Fibroblast of skin of scalp (primary cell): ENCODE measurements around the gene MACROD1.

ENCODE experiments used
- DNase-seq: peaks from one replicate; pipeline ENCODE4 v3.0.0-alpha.2; 2013

Gene MACROD1

DNA sequence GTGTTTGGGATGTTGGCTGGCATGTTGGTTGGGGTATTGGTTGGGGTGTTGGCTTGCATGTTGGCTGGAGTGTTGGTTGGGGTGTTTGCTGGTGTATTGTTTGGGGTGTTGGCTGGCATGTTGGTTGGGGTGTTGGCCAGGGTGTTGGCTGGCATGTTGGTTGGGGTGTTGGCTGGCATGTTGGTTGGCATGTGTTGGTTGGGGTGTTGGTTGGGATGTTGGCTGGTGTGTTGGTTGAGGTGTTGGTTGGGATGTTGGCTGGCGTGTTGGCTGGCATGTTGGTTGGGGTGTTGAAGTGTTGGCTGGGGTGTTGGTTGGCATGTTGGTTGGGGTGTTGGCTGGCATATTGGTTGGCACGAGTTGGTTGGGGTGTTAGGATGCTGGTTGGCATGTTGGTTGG is 155.1 kb downstream of the MACROD1 start:
- DNase-seq, result no peak

GRCh38 chr11:64009710-64010109 is 156.2 kb downstream of the MACROD1 start:
- DNase-seq, result no peak

DNA sequence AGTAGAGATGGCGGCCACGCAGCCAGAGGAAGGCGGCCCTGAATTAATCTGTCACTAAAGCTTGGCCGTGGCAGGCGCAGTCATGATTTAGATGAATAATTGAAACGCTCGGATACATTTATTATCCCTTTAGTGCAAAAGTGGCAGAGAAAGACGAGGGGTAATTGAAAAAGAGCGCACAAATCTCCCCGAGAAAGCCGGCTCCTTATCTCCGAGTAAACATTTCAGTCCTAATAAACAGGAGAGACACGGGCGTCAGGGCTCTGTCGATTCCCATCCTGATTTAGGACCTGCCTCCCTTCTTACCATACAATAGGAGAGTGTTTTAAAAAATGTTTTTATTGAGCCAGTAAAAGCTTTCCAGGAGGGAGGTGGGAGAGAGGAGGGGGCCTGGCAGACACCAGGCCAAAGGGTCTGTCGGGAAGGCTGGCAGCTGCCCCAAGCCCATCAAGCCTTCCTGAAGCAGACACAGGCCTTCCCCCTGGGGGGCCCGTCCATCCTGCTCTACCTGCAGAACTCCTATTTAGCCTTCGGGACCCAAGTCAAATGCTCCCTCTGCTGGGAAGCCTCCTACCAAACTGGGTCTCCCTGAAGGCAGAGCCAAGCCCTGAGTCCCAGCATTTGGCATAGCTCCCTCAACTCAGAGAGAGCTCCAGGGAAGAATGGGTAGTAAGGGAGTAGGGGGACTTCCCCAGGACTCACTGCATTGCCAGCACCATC is 156.8 kb downstream of the MACROD1 start:
- DNase-seq, result no peak

DNA sequence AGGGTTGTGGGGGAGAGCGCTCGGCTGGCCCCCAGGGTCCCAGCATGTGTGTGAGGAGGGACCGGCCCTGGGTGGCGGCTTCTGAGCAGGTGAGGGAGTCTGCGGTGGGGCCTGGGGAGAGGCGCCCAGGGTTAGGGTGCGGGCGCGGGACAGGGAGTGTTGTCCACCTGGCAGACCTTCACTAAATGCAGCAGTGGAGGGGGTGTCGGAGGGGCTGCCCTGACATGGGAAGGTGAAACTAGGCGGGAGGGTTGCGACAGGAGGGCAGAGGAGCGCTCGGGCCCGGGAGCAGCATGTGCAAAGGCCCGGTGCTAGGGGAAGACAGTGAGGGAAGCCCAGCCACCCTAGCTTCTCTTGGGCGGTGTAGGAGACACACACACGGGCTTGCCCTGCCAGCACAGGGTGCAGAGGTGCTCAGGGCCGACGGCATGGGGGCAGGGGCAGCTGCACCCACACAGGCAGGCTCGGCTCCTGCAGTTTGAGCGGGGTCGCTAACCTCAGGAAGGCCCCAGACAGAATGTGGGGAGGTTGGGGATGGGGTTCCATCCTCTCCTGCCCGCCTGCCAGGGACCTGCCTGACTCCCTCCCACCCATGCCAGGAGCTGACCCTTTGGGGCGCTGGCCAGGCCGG is 157.5 kb downstream of the MACROD1 start:
- DNase-seq, result no peak

DNA sequence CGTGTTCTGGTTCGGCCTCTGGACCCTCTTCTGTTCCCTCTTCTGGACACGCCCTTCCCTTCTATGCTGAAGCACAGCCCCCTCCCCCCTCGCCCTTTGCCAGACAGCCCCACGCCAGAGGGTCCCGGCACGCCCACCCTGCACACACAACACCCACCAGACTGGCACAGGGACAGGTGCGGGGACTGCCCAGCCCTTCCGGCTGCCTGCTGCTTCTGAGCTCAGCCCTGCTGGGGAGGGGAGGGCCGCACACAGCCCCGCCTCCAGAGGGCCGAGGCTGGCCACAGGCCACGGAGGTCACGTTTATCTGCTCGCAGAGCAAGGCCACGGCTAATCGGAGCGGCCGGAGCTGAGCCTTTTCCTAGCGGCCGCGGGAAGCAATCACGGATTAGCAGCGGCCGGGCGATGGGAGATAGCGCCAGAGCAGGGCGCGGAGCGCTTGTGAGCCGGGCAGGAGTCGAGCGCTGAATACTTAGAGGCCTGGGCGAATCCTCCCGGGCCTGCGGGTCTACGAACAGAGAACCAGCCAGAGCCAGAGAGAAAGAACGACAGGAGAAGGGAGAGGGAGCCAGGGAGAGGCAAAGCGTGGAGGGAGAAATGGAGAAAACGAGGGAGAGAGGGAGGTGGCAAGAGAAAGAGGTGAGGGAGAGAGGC is 158.2 kb downstream of the MACROD1 start:
- peak; percentile 25 for DNase-seq

GRCh38 chr11:64007160-64007628 is 158.7 kb downstream of the MACROD1 start:
- peak; percentile 54 for DNase-seq

- no peak for DNase-seq
These were observed 159.5 kb downstream of the MACROD1 start for GRCh38 chr11:64006398-64006797.

DNA sequence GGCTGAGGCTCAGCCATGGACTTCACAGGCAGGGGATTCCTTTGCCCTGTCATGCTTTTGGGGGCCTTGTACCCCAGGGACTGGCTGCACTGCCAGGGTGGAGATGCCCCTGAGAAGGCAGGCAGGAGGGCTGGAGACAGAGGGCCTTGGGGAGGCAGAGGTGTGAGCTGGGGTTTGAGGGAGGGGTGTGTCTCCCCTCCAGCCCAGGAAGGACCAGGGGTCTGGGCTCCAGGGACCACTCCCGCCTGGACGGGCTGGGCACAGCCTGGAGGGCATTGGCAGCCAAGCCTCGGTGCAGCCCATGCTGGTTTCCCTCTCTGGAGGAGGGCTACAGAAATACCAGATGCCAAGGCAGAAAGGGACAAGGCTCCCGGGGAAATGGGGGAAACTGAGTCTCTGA is 160.2 kb downstream of the MACROD1 start:
- no peak for DNase-seq

GRCh38 chr11:64004590-64004984 is 161.3 kb downstream of the MACROD1 start:
- peak; percentile 25 for DNase-seq

- no peak for DNase-seq
These were observed 161.9 kb downstream of the MACROD1 start for GRCh38 chr11:64003807-64004589.

DNA sequence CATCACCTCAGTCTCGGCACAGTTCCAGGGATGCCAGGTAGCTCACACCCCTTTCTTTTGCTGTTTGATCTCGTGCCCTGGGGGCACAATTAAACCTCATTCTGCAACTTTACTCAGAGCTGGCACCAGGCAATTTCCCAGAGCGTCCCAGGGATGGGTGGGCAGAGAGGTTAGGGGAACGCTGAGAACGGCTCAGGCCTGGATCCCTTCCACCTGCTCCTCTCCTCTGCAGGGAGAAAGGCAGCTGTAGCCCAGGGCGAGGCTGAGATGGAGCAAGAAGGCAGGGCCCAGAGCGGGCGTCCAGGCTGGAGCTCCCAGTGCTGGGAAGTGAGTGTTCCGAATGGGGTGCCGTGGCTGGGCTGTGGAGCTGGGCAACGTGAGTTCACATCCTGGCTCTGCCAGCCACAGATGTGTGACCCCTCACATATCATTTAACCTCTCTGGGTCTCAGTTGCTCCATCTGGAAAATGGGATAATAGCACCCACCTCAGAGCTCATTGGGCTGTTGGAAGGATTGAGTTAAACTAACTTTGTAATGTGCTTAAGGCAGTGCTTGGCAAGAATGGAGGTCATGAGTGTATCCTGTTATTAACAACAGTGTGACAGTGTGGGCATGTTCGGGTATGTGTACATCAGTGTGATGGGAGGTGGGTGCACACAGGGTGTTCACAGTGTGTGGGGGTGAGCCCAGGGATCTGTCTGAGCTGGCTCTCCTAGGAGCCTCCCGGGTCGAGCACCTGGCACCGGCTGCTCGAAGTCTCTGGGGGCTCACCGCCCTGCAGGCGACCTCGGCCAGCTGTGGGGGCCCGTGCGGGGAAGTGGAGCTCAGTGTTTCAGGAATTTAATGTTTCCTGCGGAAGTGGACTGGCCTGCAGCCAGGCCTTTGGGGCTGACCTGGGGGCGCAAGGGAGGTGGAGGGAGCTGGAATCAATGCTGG is 164.2 kb downstream of the MACROD1 start:
- peak; percentile 19 for DNase-seq

DNA sequence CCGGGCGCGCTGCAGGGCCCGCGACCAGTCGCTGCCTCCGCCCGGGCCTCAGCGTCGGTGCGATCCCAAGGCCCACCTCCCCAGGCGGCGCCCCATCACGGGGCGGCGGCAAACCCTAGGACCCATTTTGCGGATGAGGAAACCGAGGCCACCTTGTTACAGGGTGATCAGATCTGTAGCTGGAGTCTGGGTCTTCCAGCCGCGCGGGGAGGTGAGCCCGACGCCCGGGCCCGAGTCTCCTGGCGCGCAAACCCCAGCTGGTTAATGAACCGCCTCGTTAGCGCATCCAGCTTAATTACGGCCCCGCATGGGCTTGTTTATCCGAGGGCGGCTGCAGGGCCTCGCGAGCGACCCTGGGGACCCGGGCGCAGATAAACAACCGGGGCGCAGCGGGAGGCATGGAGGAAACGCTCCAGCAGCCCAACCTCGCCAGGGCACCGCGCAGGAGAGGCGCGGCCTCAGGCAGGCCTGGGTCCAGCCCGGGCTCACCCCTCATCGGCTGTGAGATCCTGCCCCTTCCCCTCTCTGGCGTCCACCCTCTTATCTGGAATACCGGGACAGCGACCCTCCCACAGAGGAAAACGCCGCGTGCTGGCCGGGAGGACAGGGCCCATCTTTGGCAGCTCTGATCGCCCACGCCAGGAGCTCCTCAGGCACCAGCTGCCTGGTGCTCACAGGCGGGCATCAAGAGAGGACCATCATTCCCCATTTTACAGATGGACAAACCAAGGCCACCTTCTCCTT is 165.0 kb downstream of the MACROD1 start:
- no peak for DNase-seq

DNA sequence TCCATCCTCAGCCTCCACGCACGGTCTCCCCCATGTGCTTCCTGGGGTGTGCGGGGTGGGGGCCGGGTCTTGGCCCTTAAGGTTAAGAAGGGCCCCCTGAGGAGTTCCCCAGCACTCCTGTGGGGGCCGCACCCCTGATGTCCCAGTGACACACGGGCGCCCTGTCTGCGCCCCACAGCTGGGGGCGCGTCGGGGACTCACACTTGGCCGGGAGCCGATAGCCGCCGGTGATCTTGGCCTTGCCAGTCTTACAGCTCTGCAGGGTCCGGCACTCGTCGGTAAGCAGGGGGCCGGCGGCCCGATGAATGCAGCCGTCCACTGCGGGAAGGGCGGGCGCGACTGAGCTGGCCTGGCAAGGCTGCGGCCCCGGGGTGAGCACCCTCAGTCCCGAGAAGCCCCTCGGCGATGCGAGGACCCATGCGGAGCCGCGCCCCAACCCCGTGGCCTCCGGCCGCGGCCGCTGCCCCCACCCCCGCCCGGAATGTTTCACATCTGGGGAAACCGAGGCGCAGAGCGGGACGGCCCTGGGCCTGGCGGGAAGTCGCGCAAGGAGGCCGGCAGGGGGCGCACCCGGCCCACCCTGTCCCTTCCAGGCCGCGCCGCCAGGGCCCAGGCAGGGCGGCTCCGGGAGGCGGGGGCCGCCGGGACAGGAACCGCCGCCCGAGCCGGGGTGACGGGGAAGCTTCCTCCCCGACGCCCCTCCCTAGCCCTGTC is 165.7 kb downstream of the MACROD1 start:
- DNase-seq, result peak; percentile 78

- DNase-seq, result peak; percentile 37
These were observed 166.4 kb downstream of the MACROD1 start for GRCh38 chr11:63999349-64000025.

- no peak for DNase-seq
These were observed 167.2 kb downstream of the MACROD1 start for GRCh38 chr11:63998558-63999348.

DNA sequence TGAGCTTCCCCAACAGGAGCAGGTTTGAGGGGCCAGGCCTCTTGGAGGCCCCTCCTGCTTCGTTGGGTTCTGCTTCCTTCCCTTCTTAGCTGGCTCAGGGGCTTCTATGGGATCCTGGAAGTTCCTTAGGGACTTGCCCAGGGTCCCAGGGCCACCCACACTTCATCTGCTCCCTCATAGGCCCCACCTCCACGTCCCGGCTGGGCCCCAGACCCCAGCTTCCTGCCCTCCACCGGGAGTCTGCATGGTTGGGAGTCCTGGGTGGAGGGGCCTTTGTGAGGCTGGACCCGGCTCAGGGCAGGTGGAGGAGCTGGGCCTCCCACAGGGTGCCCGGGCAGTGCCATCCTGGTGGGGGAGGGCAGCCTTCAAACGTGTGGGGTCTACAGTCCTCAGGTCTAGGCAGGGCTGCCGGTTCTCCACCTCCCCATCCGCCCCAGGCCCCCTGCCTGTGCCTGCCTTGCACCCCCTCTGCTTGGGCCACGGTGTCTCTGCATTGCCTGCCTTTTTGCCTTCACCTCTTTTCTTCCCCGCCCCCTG is 168.0 kb downstream of the MACROD1 start:
- DNase-seq, result no peak

- DNase-seq, result no peak
These were observed 168.7 kb downstream of the MACROD1 start for GRCh38 chr11:63997104-63997700.

DNA sequence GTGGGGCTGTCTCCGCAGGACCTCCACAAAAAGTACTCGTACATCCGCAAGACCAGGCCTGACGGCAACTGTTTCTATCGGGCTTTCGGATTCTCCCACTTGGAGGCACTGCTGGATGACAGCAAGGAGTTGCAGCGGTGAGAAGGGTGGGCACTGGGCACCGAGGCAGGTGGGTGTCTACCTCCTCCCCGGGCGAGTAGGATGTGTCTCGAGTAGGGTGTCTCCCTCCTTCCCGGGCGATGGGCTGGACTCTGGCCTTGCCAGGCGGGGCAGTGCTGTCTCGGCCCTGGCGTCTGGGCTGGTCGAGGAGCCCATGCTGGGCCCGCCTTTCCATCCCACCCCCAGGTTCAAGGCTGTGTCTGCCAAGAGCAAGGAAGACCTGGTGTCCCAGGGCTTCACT is 169.4 kb downstream of the MACROD1 start:
- no peak for DNase-seq
